Lower lobe of right lung (tissue), 2 donors: ENCODE data around the gene ASS1. TPM values are rescaled to one million over a fixed set of nuclear protein-coding genes. Genes with fewer than 3 reads are reported as not detected.

ENCODE experiments used
- ATAC-seq, 2 donors: fragments of 200-7000 bp; cut with Tn5 transposase; one replicate each; pipeline ENCODE4 v1.9.1; 2020 to 2022; ENCODE audit warnings: mild to moderate bottlenecking in 2 of 2, moderate library complexity in 2 of 2
- DNase-seq: peaks from one replicate; pipeline ENCODE4 v3.0.0-alpha.2; 2020
- H3K27ac ChIP-seq: fragments of 200-600 bp; one replicate; pipeline ENCODE4 v1.8.0; 2022
- H3K27me3 ChIP-seq: fragments of 200-600 bp; one replicate; pipeline ENCODE4 v1.8.0; 2022; ENCODE audit warnings: low read depth
- H3K36me3 ChIP-seq: fragments of 200-600 bp; one replicate; pipeline ENCODE4 v1.8.0; 2022; ENCODE audit warnings: mild to moderate bottlenecking
- H3K4me1 ChIP-seq: fragments of 200-600 bp; one replicate; pipeline ENCODE4 v1.8.0; 2022
- H3K4me3 ChIP-seq: fragments of 200-600 bp; one replicate; pipeline ENCODE4 v1.8.0; 2022; ENCODE audit warnings: mild to moderate bottlenecking
- H3K9me3 ChIP-seq: fragments of 200-600 bp; one replicate; pipeline ENCODE4 v1.8.0; 2022
- CTCF ChIP-seq: fragments of 200-600 bp; IDR thresholded peaks from one replicate; pipeline ENCODE4 v1.8.0; 2022; ENCODE audit warnings: antibody characterized with exemption, mild to moderate bottlenecking
- intact Hi-C: fragments of 100-400 bp; cut with DNase I; formaldehyde crosslinking; loops from one replicate; pipeline ENCODE4 v1.11.0; 2022
- total RNA-seq: library from RNA; stranded (reverse); fragmentation: NEBNext Ultra II Directional; extraction: Animal tissue kit (Norgen Biotek cat#: 25700); gene quantifications from one replicate; pipeline ENCODE4 v1.2.1, GENCODE V29; 2021
- donor health status: DM: no; HTN: yes; CAD: no; lungs with severe emphysema.

The ASS1 gene
- total RNA-seq, 1 donor from 2014 or later = 75.2 TPM

- Histone ChIP-seq H3K4me1 (no peaks in the 10 kb centered on the region), H3K36me3 (no peaks in the 10 kb centered on the region), H3K4me3 (no peak overlapping the region), H3K9me3 (no peaks in the 10 kb centered on the region), H3K27me3 (no peaks in the 10 kb centered on the region), H3K27ac (no peak overlapping the region)
- intact Hi-C loops = no loop called here
- TF ChIP-seq CTCF = no peak
- no peak for ATAC-seq
- DNase-seq = no peak
These were observed 63.5 kb downstream of the ASS1 start for GRCh38 chr9:130508218-130508617.

GRCh38 chr9:130512199-130512598 is 67.4 kb downstream of the ASS1 start:
- Histone ChIP-seq H3K36me3 (no peaks in the 10 kb centered on the region), H3K4me1 (no peaks in the 10 kb centered on the region), H3K4me3 (no peak overlapping the region), H3K27ac (no peak overlapping the region), H3K9me3 (no peaks in the 10 kb centered on the region), H3K27me3 (peaks cover 4% of the 10 kb centered on the region)
- DNase-seq = no peak
- intact Hi-C loops = no loop called here
- ATAC-seq = no peak
- TF ChIP-seq CTCF = no peak

- Histone ChIP-seq H3K27ac (no peak overlapping the region), H3K9me3 (no peaks in the 10 kb centered on the region), H3K27me3 (peaks cover 4% of the 10 kb centered on the region), H3K36me3 (no peaks in the 10 kb centered on the region), H3K4me3 (no peak overlapping the region), H3K4me1 (no peaks in the 10 kb centered on the region)
- DNase-seq (no peak), ATAC-seq (no peak)
- intact Hi-C loops = no loop called here
- no peak for TF ChIP-seq CTCF
These were observed 68.3 kb downstream of the ASS1 start for GRCh38 chr9:130513078-130513477.

GRCh38 chr9:130518233-130518632 is 73.5 kb downstream of the ASS1 start:
- Histone ChIP-seq H3K4me3 (no peak overlapping the region), H3K27ac (no peak overlapping the region), H3K27me3 (peaks cover 11% of the 10 kb centered on the region), H3K36me3 (no peaks in the 10 kb centered on the region), H3K4me1 (no peaks in the 10 kb centered on the region), H3K9me3 (no peaks in the 10 kb centered on the region)
- no peak for TF ChIP-seq CTCF
- intact Hi-C loops = no loop called here
- no peak for ATAC-seq
- DNase-seq = no peak

GRCh38 chr9:130518943-130519799 is 74.4 kb downstream of the ASS1 start:
- TF ChIP-seq CTCF = no peak
- H3K4me1 ChIP-seq = no peaks in the 10 kb centered on the region
- no peak for DNase-seq
- no peaks in the 10 kb centered on the region for H3K36me3 ChIP-seq
- intact Hi-C loops = no loop called here
- H3K27me3 ChIP-seq = peaks cover 14% of the 10 kb centered on the region
- no peaks in the 10 kb centered on the region for H3K9me3 ChIP-seq
- H3K27ac ChIP-seq = no peak overlapping the region
- H3K4me3 ChIP-seq = no peak overlapping the region
- no peak for ATAC-seq
